SIG-M5 treated with dmso at 0.1 percent for 504 hours (cell line): ENCODE data around the gene ADGB.
"Not testable (repeated sequence)": the region's sequence is repeated elsewhere in the genome, so short reads cannot be mapped to it uniquely, and the experiment has no call there.

Experiments used
- DNase-seq: peaks from one replicate; lab custom pipeline; 2025; ENCODE audit not compliant: unreplicated experiment; lab: John Stamatoyannopoulos, UW

ADGB gene

GRCh38 chr6:146815511-146816462 is 217.0 kb downstream of the ADGB start:
- not testable (repeated sequence) for DNase-seq

- DNase-seq, result no peak
Observed at GRCh38 chr6:146819596-146820320, 221.0 kb downstream of the ADGB start.

GRCh38 chr6:146827216-146827928 is 228.6 kb downstream of the ADGB start:
- no peak for DNase-seq

- DNase-seq, result no peak
Observed at GRCh38 chr6:146829792-146830565, 231.2 kb downstream of the ADGB start.

- no peak for DNase-seq
Observed at GRCh38 chr6:146833157-146833556, 234.4 kb downstream of the ADGB start.

GRCh38 chr6:146840216-146840615 is 241.4 kb downstream of the ADGB start:
- DNase-seq, result no peak

- no peak for DNase-seq
Observed at GRCh38 chr6:146840641-146841040, 241.9 kb downstream of the ADGB start.

GRCh38 chr6:146847426-146847825 is 248.7 kb downstream of the ADGB start:
- DNase-seq, result no peak

GRCh38 chr6:146850238-146850896 is 251.6 kb downstream of the ADGB start:
- DNase-seq, result no peak

GRCh38 chr6:146850981-146851380 is 252.2 kb downstream of the ADGB start:
- no peak for DNase-seq

- no peak for DNase-seq
Observed at GRCh38 chr6:146851837-146852236, 253.1 kb downstream of the ADGB start.

- not testable (repeated sequence) for DNase-seq
Observed at GRCh38 chr6:146854521-146855255, 255.9 kb downstream of the ADGB start.

- no peak for DNase-seq
Observed at GRCh38 chr6:146855889-146856288, 257.1 kb downstream of the ADGB start.

GRCh38 chr6:146856296-146856695 is 257.5 kb downstream of the ADGB start:
- DNase-seq, result no peak

GRCh38 chr6:146857180-146857979 is 258.6 kb downstream of the ADGB start:
- DNase-seq, result peak; percentile 72

GRCh38 chr6:146857980-146858347 is 259.2 kb downstream of the ADGB start:
- DNase-seq, result no peak

GRCh38 chr6:146859206-146859605 is 260.4 kb downstream of the ADGB start:
- no peak for DNase-seq

- no peak for DNase-seq
Observed at GRCh38 chr6:146859795-146860495, 261.2 kb downstream of the ADGB start.
